WERI-Rb-1 (cell line): ENCODE measurements around the gene TRIM63.

Source experiments
- DNase-seq: peaks from one replicate; pipeline ENCODE4 v3.0.0-alpha.2; 2020
- H3K27ac ChIP-seq: fragments of 250-450 bp; sonication (Bioruptor Pico); 2 replicates; pipeline ENCODE4 v1.5.1; 2020; ENCODE audit warnings: mild to moderate bottlenecking, moderate library complexity
- H3K27me3 ChIP-seq: fragments of 250-450 bp; sonication (Bioruptor Pico); 2 replicates; pipeline ENCODE4 v1.5.1; 2021; ENCODE audit warnings: mild to moderate bottlenecking, low read depth, moderate library complexity; ENCODE audit not compliant: insufficient read depth, severe bottlenecking
- H3K36me3 ChIP-seq: fragments of 250-450 bp; sonication (Bioruptor Pico); 2 replicates; pipeline ENCODE4 v1.5.1; 2020; ENCODE audit warnings: mild to moderate bottlenecking, moderate library complexity
- H3K4me3 ChIP-seq: 2 replicates; pipeline ENCODE4 v1.5.1; 2011; ENCODE audit warnings: low read depth, mild to moderate bottlenecking, control low read depth, low read length
- H3K9me3 ChIP-seq: fragments of 250-450 bp; sonication (Bioruptor Pico); 2 replicates; pipeline ENCODE4 v1.5.1; 2021; ENCODE audit warnings: mild to moderate bottlenecking, moderate library complexity; ENCODE audit not compliant: severe bottlenecking
- CTCF ChIP-seq: IDR thresholded peaks from 2 replicates; pipeline ENCODE4 v1.5.1; 2011; ENCODE audit warnings: low read depth, mild to moderate bottlenecking, control low read depth, inconsistent platforms, low read length

Gene TRIM63

GRCh38 chr1:26021647-26022403, 45.6 kb downstream of the TRIM63 start, which contains the start of gene EXTL1:
Gene EXTL1, plus strand, starts transcription at chr1:26021775. Its CDS starts 872 bp downstream, at chr1:26022647.
- peak within 1 kb of the TSS; percentile 36 for H3K4me3 ChIP-seq

GRCh38 chr1:26020941-26021646, 46.3 kb downstream of the TRIM63 start:
- no peak for TF ChIP-seq CTCF
- Histone ChIP-seq H3K27ac (peak overlapping the region; percentile 47), H3K9me3 (no peaks in the 10 kb centered on the region), H3K36me3 (no peaks in the 10 kb centered on the region), H3K27me3 (no peaks in the 10 kb centered on the region), H3K4me3 (no peak overlapping the region; the same call in 1 of the 2 replicates)
- no peak for DNase-seq

More at GRCh38 chr1:26021647-26022403, 45.6 kb downstream of the TRIM63 start, which contains the start of gene EXTL1:
- DNase-seq, result peak; percentile 87
- H3K27me3 ChIP-seq, result no peaks in the 10 kb centered on the region
- no peaks in the 10 kb centered on the region for H3K36me3 ChIP-seq
- TF ChIP-seq CTCF, result no peak
- no peaks in the 10 kb centered on the region for H3K9me3 ChIP-seq
- H3K27ac ChIP-seq, result peak within 1 kb of the TSS; percentile 66

- no peak for DNase-seq
- Histone ChIP-seq H3K4me3 (no peak overlapping the region), H3K27me3 (no peaks in the 10 kb centered on the region), H3K9me3 (no peaks in the 10 kb centered on the region), H3K36me3 (no peaks in the 10 kb centered on the region), H3K27ac (no peak overlapping the region)
- no peak for TF ChIP-seq CTCF
Observed at GRCh38 chr1:26020330-26020768, 47.1 kb downstream of the TRIM63 start.

- DNase-seq, result no peak
- H3K27me3 ChIP-seq, result no peaks in the 10 kb centered on the region
- no peak for TF ChIP-seq CTCF
- H3K36me3 ChIP-seq, result no peaks in the 10 kb centered on the region
- H3K4me3 ChIP-seq, result no peak overlapping the region
- no peak overlapping the region for H3K27ac ChIP-seq
- no peaks in the 10 kb centered on the region for H3K9me3 ChIP-seq
Observed at GRCh38 chr1:26019641-26020315, 47.7 kb downstream of the TRIM63 start.

GRCh38 chr1:26017606-26018005, 49.8 kb downstream of the TRIM63 start:
- Histone ChIP-seq H3K4me3 (no peak overlapping the region), H3K36me3 (no peaks in the 10 kb centered on the region), H3K27ac (peak overlapping the region; percentile 95), H3K27me3 (no peaks in the 10 kb centered on the region), H3K9me3 (no peaks in the 10 kb centered on the region)
- no peak for TF ChIP-seq CTCF
- peak; percentile 79 for DNase-seq
